Dendritic cell treated with granulocyte-macrophage colony-stimulating factor and Interleukin-4, amounts not matched to agents 40 ng/mL and 50 ng/mL, for 4 days (primary cell): ENCODE measurements around the gene BNIPL.

ENCODE experiments used
- H3K27ac Mint-ChIP-seq: one replicate; pipeline ENCODE4 v1.8.0; 2022; ENCODE audit warnings: mild to moderate bottlenecking, mixed read lengths
- H3K27me3 Mint-ChIP-seq: one replicate; pipeline ENCODE4 v1.8.0; 2022; ENCODE audit warnings: mild to moderate bottlenecking, mixed read lengths
- H3K36me3 Mint-ChIP-seq: one replicate; pipeline ENCODE4 v1.8.0; 2022; ENCODE audit warnings: low read depth, mixed read lengths
- H3K4me1 Mint-ChIP-seq: one replicate; pipeline ENCODE4 v1.8.0; 2022; ENCODE audit warnings: low read depth, mixed read lengths
- H3K4me3 Mint-ChIP-seq: one replicate; pipeline ENCODE4 v1.8.0; 2022; ENCODE audit warnings: mild to moderate bottlenecking, moderate library complexity, mixed read lengths
- H3K9me3 Mint-ChIP-seq: one replicate; pipeline ENCODE4 v1.8.0; 2022; ENCODE audit warnings: mixed read lengths
- intact Hi-C: fragments of 100-400 bp; cut with micrococcal nuclease; formaldehyde crosslinking; loops from one replicate; pipeline ENCODE4 v1.15.0; 2022

BNIPL gene

DNA sequence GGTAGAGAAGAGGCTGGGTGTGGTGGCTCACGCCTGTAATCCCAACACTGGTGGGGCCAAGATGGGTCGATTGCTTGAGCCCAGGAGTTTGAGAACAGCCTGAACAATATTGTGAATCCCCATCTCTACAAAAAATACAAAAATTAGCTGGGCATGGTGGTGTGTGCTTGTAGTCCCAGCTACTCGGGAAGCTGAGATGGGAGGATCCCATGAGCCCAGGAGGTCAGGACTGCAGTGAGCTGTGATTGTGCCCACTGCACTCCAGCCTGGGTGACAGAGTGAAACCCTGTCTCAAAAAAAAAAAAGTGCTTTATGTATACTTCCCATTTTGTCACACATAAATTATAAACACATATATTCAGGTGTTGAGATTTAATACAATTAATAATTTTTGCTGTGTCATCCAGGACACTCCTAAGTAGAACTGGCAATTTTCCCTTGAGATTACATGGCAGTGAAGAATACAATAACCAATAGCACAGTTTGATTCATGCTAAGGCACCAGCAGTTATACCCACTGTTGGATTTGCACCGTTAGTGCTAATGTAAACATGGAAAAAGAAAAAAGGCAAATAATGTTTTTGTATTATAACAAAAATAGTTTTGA, 49.7 kb downstream of the BNIPL start:
- intact Hi-C loops, result no loop called here
- Mint-ChIP-seq H3K9me3 (no peaks in the 10 kb centered on the region), H3K4me1 (peaks cover 9% of the 10 kb centered on the region), H3K27ac (no peak overlapping the region), H3K4me3 (no peak overlapping the region), H3K27me3 (no peaks in the 10 kb centered on the region), H3K36me3 (peaks cover 18% of the 10 kb centered on the region)
